ENCODE measurements around the gene TNFSF8.

DNA sequence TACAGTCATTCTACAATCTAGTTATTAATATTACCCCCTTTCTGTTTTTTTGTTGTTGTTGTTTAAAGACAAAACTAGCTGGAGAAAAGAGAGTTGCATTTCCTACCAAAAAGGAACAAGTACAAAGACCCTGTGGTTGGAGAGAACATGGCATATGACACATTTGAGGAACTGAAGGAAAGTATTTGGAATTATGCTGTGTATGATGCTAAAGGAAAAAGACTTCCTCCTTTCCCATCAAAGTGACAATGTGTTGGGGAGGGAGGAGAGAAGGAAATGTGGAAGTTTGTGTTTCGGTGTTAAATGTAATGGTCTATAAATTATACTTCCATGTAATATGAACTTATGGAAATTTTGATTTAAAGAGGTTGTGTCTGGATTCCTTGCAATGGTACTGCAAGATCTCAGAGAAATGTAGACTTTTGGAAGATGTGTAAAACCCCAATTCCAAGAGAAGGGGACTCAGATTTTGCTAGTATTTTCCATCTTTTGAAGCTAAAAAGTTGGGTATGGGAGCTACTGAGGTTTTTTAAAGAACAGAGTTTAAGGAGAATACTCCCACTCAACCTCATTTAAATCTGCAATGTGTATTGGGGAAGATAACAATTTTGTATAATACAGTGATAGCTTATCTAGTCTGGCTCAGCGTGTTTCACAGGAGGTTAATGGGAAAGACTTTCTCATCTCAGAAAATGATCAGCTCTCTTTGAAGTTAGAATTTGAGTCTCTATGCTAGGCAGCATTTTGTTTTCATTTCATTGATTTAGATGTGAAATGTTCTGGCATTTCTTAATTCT lies 15.4 kb upstream of the TNFSF8 start:
- TF ChIP-seq POLR2AphosphoS5 (IDR thresholded peaks at IDR 0.05) (no peak), CTCF (IDR thresholded peaks at IDR 0.05) (no peak), POLR2A (IDR thresholded peaks at IDR 0.05) (no peak), EP300 (IDR thresholded peaks at IDR 0.05) (no peak)

All from upper lobe of left lung (tissue), 4 donors.